Fibroblast of skin of left biceps (primary cell): ENCODE data around the gene AGRN.
"Not testable (repeated sequence)": the region's sequence is repeated elsewhere in the genome, so short reads cannot be mapped to it uniquely, and the experiment has no call there.

ENCODE experiments used
- DNase-seq, 2 experiments: peaks; one replicate each; pipeline ENCODE4 v3.0.0-alpha.2; 2013; ENCODE audit warnings: low read depth in 2 of 2

The AGRN gene

GRCh38 chr1:1092149-1092855 lies 72.4 kb downstream of the AGRN start:
- no peak for DNase-seq

- no peak for DNase-seq
Observed at GRCh38 chr1:1092894-1093609, 73.1 kb downstream of the AGRN start.

DNA sequence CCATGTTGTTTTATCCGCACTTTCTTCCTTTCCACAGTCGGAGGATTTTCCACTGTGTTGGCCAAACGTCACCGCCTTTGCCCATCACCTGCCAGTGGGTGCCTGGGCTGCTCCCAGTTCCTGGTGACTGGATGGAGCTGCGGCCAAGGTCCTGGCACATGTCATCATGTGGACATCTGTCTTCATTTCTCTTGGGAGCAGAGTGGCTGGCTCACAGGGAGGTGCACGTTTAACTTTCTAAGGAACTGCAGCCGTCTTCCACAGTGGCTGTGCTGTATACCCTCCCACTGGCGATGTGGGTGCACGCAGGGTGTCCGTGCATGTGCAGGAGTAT lies 73.7 kb downstream of the AGRN start:
- no peak for DNase-seq

- DNase-seq = no peak
Observed at GRCh38 chr1:1094981-1095380, 75.1 kb downstream of the AGRN start.

DNA sequence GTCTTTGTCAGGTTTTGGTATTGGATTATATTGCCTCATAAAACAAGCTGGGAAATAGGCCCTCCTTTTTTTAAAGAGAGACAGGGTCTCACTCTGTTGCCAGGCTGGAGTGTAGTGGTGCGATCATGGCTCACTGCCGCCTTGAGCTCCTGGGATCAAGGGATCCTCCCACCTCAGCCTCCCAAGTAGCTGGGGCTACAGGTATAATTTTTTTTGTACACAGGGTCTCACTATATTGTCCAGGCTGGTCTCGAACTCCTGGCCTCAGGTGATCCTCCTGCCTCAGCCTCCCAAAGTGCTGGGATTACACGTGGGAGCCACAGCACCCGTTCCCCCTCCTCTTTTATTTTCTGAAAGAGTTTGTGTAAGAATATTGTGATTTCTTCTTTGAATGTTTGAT lies 76.2 kb downstream of the AGRN start:
- not testable (repeated sequence) for DNase-seq

DNA sequence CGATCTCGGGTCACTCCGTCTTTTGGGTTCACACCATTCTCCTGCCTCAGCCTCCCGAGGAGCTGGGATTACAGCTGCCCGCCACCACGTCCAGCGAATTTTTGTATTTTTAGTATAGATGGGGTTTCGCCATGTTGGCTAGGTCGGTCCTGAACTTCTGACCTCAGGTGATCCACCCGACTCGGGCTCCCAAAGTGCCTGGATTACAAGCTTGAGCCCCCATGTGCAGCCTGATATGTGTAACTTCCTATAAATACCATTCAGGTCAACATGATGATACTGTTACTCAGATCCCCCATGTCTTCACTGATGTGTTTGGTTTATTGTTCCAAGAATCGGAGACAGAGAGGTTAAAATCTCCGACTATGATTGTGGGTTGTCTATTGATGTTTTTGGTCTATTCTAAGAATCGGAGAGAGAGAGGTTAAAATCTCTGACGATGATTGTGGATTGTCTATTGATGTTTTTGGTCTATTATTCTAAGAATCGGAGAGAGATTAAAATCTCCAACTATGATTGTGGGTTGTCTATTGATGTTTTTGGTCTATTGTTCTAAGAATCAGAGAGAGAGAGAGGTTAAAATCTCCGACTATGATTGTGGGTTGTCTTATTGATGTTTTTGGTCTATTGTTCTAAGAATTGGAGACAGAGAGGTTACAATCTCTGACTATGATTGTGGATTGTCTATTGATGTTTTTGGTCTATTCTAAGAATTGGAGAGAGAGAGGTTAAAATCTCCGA lies 78.9 kb downstream of the AGRN start:
- no peak for DNase-seq

GRCh38 chr1:1099506-1100183 lies 79.7 kb downstream of the AGRN start:
- DNase-seq = no peak

GRCh38 chr1:1100296-1100695 lies 80.4 kb downstream of the AGRN start:
- no peak for DNase-seq

- no peak for DNase-seq
Observed at GRCh38 chr1:1101503-1101902, 81.6 kb downstream of the AGRN start.

DNA sequence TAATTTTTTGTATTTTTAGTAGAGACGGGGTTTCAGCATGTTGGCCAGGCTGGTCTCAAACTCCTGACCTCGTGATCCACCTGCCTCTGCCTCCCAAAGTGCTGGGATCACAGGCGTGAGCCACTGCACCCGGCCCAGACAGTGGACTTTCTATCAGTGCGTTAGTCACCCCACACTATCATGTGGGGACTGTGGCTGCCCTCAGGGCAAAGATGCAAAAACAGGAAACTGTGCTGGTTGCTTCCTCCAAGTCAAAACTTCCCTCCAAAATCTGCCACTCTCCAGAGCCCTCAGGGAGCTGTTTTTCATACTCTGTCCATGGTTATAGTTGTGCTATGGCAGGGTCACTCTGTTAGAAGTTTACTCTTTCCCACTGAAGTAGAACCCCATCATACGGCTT lies 84.2 kb downstream of the AGRN start:
- DNase-seq = not testable (repeated sequence)
